Stimulated activated CD8-positive, alpha-beta memory T cell treated with anti-CD3 and anti-CD28 coated beads, Interleukin-12 subunit alpha, Interleukin-12 subunit beta, amount 100 ng/mL, for 1 hour (primary cell): ENCODE results near the gene FADS1.

ENCODE experiments used
- DNase-seq: peaks from one replicate; pipeline ENCODE4 v3.0.0-alpha.2; 2020; ENCODE audit warnings: low read depth

The FADS1 gene

DNA sequence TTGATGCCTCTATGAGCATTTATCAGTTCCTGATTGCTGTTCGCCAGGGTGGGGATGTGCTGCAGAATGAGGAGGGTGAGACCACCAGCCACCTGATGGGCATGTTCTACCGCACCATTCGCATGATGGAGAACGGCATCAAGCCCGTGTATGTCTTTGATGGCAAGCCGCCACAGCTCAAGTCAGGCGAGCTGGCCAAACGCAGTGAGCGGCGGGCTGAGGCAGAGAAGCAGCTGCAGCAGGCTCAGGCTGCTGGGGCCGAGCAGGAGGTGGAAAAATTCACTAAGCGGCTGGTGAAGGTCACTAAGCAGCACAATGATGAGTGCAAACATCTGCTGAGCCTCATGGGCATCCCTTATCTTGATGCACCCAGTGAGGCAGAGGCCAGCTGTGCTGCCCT is 21.3 kb downstream of the FADS1 start:
- no peak for DNase-seq

DNA sequence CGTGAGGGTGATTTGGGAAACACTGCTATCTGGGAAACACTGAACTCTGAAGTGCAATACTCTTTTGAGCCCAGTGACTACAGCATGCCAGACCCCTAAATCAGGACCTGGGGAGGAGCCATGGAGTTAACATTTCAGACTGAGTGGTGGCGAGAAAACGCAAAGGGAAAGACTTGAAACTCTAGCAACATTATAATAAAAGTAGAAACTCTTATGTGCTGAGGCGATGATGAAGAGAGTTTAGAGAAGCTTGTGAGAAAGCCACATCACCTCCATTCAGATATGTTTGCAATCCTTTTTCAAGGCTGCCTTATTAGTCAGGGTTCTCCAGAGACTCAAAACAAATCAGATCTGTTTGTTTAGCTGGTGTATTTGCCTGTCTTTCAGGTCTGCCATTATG is 22.2 kb downstream of the FADS1 start:
- no peak for DNase-seq

DNA sequence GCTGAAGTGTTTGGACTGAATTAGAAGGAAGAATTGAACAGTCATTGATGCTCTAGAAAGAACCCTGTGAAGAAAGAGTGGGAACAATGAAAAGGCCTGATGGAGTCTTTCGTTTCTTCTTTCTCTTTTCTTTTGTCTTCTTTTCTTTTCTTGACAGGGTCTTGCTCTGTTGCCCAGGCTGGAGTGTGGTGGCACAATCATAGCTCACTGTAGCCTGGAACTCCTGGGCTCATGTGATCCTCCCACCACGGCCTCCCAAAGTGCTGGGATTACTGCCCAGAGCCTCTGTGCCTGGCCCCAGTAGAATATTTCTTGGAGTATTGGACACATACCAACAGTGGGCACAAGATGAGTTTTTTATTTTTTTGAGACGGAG is 23.0 kb downstream of the FADS1 start:
- DNase-seq, result no peak

DNA sequence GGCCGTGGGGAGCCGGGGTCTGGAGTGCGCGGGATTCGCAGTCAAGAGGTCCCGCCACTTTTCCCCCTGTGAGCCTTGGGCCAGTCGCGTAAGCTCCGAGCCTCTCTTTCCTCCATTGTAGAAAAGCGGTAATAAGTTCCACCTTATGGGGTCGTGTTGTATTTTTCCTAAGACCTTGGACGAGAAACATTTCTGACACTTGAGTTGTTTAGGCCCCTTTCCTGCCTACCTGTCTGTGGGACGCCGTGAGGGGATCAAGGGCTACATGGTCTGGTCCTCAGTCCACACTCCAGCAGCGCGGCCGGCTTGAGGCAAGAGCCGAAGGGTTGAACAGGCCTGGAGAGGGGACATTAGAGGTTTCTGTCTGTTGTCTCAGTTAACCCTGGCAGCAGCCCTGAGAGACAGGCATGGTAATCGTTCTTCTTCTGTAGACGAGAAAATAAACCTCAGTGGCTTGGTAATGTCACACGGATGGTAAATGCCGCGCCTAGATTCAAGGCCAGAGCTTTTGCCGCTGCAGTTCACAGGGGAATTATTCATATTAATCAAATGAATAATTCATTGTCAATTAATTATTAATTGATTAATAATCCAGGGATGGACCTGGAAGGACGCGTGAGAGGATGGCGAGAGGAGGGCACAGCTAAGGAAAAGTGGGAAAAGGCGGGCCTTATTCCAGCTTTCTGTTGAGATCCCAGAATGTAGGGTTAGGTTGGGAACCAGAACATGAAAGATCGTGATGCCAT is 23.5 kb downstream of the FADS1 start:
- no peak for DNase-seq

DNA sequence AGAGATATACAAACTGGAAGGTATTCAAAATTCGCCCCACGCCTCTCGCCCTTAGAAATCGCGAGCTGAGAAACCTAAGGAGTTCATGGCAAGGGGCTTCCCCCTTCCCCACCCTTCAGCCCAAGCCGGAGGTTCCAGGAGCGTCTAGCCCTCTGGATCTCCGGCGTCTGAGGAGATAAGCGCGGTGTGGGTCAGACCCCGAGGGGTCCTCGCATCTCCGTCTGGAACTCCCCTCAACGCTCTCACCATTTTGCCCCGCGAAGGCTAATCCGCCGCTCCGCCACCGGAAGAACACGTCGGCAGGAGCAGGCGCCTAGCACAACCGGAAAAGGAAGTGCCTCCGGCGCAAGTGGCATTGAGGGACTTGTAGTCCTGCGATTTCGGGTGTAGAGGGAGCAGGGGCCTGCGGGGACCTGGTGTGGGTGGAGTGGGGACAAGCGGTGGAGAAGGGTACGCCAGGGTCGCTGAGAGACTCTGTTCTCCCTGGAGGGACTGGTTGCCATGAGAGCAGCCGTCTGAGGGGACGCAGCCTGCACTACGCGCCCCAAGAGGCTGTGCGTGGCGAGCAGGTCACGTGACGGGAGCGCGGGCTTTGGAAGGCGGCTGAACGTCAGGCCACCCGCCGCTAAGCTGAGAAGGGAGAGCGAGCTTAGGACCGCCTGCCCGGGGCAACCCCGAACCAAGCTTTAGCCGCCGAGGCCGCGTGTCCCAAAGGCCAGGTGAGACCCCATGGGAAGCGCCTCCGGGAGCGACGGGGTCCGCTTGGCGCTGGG is 24.3 kb downstream of the FADS1 start, which contains the start of the genes FEN1 and TMEM258:
Gene FEN1, plus strand, starts transcription at position 602 of the 773 bp plus-strand sequence. CDS start 2,451 bp downstream, outside the sequence.
Gene TMEM258, minus strand, starts transcription at position 290 of the 773 bp plus-strand sequence. Its CDS starts 41 bp downstream, at position 249.
- peak; percentile 79 for DNase-seq

DNA sequence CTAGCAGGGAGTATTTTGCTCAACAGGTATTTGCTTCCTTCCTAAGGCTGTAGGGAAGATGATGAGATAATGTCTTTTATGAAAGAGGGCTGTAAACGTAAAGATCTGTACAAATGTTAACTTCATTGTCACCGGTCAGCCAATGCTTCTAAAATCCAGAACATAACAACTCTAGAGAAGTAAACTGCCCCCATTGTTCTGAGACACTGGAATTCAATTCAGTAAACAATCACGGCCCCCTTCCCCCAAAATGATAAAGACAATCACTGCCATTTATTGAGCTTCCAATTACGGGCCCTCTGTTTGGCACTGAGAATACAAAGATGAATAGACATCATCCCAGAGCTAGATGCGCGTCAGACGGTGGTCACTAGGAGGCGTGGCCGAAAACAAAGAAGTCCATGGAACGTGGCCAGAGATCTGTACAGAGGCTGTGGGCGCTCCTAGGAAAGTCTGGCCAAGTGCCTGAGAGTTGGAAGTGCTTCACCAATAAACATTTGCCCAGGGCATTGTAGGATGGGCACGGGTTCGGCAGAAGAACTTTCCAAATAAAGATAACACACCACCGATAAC is 25.0 kb downstream of the FADS1 start:
- no peak for DNase-seq

DNA sequence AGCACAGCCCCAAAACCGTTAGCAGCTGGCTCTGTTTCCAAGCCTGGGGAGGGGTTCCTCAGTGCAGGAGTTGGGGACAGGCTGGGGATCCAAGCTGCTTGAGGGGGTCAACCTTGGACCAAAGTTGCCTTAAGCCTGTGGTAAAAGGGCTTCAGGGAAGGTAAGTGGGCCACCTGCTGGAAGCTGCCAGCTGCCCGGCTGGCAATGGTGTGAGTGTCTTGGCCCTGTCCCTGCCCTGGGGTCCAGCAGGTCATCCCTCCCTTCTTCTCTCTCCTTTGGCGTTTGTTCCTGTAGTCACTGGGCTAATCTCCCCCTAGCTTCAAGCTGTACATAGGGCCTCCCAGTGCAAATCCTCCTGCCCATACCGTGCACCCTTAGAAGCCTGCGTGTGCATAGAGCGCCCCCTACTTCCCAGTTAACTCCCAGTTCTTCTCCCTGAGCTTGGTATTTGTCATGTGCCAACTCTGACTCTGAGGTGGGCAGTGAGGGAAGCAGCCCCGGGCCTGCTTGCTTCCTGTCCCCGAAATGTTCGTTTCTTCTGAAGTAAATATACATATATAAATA is 28.8 kb downstream of the FADS1 start:
- no peak for DNase-seq

DNA sequence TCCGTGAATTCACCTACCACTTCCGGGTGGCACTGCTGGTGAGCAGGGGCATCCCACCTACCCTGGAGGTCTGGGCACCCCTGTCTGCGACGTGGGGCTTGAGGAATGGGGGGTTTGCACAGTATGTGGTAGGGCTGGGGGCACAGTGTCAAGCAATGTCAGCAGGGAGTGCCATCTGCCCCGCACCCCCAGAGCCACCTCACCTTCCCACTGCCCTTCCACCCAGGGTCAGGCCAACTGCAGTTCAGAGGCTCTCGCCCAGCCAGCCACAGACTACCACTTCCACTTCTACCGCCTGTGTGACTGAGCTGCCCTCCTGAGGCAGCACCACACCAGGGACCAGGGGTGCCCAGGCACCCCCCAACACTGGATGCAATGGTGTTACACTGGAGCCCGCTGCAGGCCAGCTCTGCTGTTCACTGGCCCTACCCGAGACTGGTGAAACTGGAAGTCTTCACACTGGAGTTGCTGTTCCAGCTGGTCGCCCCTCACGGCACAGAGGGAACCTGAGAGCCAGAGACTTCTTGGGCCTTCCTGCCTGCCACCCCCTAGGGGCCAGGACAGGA is 30.9 kb downstream of the FADS1 start:
- no peak for DNase-seq

DNA sequence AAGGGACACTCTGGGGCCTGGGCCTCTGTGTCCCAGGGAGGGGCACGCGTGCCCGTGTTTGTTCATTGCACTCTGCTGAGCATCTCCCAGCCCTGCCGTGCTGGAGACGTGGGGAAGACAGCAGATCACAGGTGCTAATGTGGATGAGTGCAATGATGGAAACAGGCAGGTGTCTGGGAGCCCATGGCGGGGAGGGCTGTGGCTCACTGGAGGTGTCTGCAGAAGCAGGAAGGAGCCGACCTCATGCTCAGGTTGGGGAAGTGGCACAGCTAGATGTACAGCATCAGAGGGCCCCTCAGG is 32.3 kb downstream of the FADS1 start:
- no peak for DNase-seq

DNA sequence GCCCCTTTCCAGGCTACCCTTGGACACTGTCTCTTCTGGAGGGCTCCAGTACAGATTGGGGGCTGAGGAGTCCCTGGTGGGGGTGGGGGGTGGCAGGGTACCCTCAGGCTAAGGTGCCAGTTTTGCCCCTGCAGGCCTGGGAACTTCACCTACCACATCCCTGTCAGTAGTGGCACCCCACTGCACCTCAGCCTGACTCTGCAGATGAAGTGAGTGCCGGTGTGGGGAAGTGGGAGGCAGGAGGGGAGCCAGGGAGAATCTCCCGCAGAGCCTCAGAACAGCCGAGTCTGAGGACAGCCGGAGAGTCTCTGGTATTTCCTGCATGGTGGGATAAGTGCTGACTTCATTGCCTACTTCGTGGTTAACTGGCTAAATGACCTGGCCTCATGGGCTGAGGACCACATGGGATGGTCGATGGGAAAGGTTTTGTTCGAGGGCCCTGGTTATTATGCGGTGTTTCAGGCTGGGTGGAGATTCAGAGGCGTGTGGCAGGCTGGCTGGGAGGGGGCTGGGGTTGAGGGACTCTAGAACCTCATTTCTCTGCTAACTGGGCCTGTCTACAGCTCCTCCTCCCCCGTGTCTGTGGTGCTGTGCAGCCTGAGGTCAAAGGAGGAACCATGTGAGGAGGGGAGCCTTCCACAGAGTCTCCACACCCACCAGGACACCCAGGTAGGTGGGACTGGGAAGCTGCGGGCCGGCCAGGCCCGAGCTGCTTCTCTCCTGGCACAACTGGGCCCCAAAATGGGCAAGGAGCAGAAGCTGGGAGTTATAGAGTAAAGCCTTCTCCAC is 32.9 kb downstream of the FADS1 start:
- DNase-seq, result no peak

DNA sequence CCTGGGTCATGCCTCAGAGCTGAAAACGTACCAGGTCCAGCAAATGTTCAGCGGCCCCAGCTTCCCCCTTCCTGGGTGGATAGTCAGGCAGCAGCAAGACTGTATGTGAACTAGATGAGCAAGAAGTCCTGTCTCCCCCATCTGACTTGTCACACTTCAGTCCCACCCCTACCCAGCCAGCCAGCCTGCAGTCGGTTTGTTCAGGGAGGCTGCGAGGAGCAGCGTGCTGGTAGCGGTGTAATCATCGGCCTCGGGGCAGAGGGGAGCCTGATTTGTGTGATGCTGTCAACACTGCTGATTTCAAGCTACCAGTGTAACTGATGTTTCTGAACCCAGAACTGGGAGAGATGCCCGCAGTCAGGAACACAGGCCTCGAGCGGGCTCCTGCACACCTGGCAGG is 34.0 kb downstream of the FADS1 start:
- DNase-seq, result no peak

DNA sequence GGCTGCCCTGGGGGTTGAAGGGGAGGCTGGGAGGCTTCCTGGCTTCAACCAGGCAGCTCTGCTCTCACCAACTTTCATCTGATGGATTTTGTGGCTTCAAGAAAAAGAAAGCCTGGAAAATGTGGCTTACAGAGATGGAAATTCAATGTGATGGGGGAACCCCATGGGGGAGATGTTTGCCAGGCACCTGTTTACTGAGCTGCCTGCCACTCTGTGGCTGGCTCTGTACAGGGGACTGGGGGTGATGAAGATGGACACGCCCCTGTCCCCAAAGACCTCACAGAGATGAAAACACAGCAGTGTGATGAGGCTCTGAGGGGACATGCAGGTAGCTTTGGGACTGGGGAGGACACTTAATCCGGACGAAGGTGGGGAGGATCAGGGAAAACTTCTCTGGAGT is 34.5 kb downstream of the FADS1 start:
- no peak for DNase-seq

DNA sequence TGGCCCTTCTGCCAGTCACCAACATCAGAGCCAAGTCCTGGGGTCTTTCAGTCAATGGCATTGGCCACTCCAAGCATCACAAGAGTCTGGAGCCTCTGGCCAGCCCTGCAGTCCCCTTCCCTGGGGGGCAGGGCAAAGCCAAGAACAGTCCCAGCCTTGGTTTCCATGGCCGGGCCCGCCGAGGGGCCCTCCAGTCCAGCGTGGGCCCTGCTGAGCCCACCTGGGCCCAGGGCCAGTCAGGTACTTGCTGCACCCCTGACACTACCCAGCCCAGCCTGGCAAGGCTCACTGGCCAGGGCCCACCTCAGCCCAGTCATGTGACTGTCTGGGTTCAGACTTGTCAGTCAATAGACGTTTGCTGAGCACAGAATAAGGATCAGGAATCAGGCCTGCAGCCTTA is 35.2 kb downstream of the FADS1 start:
- DNase-seq, result no peak

DNA sequence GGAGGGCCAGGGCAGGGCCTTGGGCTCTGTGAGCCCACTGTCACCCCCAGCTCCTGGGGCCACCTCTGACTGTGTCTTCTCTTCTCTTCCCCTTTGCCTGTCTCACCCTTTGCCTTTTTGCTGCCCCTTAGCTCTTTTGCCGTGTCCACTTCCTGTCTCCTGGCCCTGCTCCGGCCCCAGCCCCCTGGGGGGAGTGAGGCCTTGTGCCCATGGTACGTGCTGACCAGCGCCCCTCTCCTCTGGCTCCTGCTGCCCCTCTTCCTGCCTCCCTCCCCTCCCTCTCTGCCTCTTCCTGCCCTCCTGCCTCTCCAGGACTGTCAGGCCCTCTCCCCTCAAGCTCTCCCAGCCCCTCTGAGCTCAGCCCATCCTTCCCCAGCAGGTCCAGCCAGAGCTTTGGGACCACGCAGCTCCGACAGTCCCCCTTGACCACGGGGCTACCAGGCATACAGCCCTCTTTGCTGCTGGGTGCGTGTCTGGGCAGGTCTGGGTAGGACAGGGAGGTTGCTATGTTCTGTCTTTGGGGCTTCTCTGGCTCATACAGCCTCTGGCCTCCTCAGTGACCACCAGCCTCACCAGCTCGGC is 36.1 kb downstream of the FADS1 start:
- DNase-seq, result no peak

DNA sequence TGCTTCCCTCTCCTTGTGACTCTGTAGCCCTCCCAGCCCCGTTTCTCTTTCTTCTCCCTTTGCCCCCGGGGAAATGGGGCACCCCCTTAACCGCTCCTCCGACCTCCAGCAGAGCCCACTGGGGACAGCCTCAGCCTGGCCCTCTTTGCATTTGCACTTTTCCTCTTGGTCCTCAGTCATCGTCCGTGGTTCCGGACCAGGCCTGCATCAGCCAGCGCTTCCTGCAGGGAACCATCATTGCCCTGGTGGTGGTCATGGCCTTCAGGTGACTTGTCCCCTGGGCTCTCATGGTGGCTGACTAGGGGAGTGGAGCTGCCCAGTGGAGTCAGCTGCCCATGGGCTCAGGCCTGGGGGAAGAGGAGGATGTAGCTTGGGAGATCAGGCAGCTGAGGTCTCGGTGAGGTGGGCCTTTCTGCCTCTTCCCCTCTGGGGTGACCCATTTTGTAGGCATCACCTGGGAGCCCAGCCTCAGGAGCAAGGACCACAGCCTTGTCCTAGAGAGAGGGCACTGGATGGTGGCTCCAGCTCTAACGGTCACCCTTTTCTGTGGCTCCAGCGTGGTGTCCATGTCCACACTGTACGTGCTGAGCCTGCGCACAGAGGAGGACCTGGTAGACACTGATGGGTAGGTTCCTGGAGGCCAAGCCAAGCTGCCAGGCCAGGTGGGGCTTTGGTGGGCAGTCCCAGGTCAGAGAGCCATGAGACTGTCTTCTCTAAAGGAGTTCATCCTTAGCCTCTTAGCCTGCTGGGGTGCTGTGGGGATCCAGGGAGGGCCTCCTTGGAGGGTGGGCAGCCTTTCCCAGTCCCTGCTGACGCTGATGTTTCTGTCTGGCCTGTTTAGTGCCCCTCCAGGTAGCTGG is 36.9 kb downstream of the FADS1 start:
- DNase-seq, result no peak

DNA sequence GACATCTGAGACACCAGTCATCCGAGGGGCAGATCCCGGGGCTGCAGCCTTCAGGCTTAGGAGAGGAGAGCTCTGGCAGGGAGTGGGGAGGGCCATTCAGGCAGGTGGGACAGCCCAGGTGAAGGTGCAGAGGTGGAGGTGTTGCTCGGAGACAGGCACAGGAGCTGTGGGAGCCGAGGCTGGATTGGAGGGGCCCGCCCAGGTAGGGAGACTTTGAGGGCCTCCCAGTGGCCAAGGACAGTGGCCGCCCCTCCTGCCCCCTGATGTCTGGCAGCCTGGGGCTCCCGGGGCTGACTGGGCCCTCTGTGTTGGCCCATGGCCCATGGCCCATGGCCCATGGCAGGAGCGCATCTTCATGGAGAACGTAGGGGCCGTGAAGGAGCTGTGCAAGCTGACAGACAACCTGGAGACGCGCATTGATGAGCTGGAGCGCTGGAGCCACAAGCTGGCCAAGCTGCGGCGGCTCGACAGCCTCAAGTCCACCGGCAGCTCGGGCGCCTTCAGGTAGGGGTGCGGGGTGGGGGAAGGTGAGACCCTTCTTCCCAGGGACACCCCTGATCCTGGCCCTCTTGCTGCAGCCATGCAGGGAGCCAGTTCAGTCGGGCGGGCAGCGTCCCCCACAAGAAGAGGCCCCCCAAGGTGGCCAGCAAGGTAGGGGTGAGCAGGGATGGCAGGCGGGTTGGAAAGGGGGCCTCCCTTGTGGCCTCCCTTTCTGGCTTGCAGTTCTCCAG is 37.7 kb downstream of the FADS1 start:
- DNase-seq, result no peak

DNA sequence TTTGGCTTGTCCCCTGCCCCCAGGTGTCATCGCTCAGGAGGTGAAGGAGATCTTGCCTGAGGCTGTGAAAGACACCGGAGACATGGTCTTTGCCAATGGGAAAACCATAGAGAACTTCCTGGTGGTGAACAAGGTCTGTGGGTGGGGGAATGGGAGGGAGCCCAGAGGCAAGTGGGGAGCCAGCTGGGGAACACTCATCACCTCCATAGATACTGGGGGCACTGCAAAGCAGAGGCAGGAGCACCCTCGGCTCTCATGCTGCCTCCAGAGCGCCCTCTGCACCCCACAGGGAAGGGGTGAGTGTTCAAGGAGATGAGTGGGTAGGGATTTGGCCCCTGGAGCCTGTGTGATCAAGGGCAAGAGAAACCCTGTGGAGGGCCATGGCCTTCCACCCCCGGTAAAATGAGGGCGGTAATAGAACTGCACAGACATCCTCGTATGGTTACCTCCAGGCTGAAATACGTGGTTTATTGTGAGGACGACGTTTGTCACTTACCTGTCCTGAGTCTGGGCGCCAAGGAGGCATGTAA is 38.4 kb downstream of the FADS1 start:
- no peak for DNase-seq

DNA sequence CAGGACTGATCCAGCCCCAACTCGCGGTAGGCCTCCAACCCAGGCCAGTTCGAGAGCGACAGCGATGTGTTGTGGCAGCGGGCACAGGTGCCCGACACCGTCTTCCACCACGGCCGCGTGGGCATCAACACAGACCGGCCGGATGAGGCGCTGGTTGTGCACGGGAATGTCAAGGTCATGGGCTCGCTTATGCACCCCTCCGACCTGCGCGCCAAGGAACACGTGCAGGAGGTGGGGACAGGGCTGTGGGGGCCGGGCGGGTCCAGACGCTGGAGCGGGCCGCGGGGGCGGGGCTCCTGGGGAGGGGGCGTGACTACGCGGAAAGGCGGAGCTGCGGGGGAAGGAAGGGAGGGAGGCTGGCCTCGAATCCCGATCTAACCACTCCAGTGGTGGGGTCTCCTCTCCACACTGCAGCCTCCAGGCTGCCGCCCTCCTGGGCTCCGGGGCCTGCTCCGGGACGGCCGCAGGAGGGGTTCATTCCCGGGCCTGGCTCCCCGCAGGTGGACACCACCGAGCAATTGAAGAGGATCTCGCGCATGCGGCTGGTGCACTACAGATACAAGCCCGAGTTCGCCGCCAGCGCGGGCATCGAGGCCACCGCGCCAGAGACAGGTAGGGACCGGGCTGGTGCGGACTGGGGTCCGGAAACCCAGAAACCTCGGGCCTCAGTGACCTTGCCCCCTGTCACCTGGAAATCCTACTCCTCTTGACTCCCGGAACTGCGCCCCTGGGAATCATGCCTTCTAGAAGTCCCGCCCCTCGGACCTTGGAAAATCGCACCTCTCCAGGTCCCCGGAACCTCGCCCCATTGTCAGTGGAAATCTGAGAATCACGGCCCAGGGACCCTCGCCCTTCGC is 39.3 kb downstream of the FADS1 start:
- peak; percentile 44 for DNase-seq
